NB4 (cell line): ENCODE data around the gene CLEC2B.
A peak's percentile ranks its signal among the peaks of the same experiment; 100 is the strongest.

Experiments used
- DNase-seq: peaks from one replicate; pipeline ENCODE4 v3.0.0; 2010; ENCODE audit warnings: low read depth
- H3K4me3 ChIP-seq: one replicate; pipeline ENCODE4 v1.5.1; 2011; ENCODE audit warnings: mild to moderate bottlenecking, low read depth, low read length, moderate library complexity
- MYC ChIP-seq: IDR thresholded peaks from 2 replicates; pipeline ENCODE4 v1.6.1; 2011; ENCODE audit warnings: low read depth, low read length
- POLR2A ChIP-seq: IDR thresholded peaks from 2 replicates; pipeline ENCODE4 v1.6.1; 2011; ENCODE audit warnings: mild to moderate bottlenecking; ENCODE audit not compliant: insufficient read length; ENCODE audit errors: extremely low read depth
- TF ChIP-seq, protein P1 (sequence below): IDR thresholded peaks from 2 replicates; pipeline ENCODE4 v1.6.1; 2011; ENCODE audit warnings: low read depth, low read length
- TF ChIP-seq, protein P2 (sequence below): IDR thresholded peaks from one replicate; pipeline ENCODE4 v1.5.1; 2012; ENCODE audit warnings: low read depth, low read length

The CLEC2B gene

DNA sequence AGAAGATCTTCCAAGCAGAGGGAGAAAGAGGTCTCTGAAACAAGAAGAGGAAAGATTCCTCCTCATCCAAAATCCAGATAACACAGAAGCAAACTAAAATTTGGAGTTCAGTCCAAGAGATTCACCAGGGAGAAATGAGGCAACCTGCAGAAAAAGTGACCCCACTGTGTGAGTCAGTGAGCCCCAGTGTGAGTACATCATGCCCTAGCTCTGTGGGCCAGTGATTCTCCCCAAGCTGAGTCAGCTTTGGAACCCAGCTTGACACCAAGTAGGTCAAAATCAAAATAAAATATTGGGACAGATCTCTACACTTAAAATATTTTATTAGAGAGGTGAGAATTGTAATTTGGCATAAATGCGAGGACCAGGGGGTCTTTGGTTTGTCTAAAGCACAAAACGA, 17.2 kb downstream of the CLEC2B start:
- TF ChIP-seq, protein P1, sequence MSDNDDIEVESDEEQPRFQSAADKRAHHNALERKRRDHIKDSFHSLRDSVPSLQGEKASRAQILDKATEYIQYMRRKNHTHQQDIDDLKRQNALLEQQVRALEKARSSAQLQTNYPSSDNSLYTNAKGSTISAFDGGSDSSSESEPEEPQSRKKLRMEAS: no peak
- no peak for TF ChIP-seq POLR2A
- TF ChIP-seq, protein P2, sequence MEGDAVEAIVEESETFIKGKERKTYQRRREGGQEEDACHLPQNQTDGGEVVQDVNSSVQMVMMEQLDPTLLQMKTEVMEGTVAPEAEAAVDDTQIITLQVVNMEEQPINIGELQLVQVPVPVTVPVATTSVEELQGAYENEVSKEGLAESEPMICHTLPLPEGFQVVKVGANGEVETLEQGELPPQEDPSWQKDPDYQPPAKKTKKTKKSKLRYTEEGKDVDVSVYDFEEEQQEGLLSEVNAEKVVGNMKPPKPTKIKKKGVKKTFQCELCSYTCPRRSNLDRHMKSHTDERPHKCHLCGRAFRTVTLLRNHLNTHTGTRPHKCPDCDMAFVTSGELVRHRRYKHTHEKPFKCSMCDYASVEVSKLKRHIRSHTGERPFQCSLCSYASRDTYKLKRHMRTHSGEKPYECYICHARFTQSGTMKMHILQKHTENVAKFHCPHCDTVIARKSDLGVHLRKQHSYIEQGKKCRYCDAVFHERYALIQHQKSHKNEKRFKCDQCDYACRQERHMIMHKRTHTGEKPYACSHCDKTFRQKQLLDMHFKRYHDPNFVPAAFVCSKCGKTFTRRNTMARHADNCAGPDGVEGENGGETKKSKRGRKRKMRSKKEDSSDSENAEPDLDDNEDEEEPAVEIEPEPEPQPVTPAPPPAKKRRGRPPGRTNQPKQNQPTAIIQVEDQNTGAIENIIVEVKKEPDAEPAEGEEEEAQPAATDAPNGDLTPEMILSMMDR: no peak
- TF ChIP-seq MYC: no peak
- no peak for DNase-seq
- no peak overlapping the region for H3K4me3 ChIP-seq

DNA sequence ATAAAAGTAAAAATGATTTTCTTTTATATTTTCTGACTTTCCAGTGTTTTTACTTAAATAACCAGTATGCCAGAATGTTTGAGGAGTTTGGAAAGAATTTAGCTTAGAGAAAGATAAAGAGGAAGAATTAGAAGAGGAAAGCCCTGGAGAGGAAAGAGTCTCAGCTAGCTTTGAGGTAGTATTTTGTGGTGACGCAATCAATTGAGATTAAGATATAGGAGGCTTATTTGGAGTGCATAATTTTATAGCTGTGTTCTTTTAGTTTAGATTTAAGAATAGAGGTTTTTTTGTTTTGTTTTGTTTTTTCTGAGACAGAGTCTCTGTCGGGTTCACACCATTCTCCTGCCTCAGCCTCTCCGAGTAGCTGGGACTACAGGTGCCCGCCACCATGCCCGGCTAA, 18.1 kb downstream of the CLEC2B start:
- DNase-seq: peak; percentile 26
- TF ChIP-seq MYC (no peak), POLR2A (no peak)
- TF ChIP-seq, protein P1: no peak
- TF ChIP-seq, protein P2: no peak
- no peak overlapping the region for H3K4me3 ChIP-seq

DNA sequence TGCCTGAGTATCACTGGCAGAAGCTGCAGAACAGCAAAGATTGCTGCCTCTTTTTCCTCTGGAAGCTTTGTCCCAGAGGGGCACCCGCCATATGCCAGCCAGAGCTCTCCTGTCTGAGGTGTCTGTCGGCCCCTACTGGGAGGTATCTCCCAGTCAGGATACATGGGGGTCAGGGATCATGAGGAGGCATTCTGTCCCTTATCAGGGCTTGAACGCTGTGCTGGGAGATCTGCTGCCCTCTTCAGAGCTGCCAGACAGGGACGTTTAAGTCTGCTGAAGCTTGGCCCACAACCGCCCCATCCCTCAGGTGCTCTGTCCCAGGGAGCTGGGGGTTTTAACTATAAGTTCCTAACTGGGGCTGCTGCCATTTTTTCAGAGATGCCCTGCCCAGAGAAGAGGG, 20.3 kb downstream of the CLEC2B start:
- TF ChIP-seq, protein P1: no peak
- TF ChIP-seq POLR2A (no peak), MYC (no peak)
- TF ChIP-seq, protein P2: no peak
- no peak for DNase-seq
- no peak overlapping the region for H3K4me3 ChIP-seq

DNA sequence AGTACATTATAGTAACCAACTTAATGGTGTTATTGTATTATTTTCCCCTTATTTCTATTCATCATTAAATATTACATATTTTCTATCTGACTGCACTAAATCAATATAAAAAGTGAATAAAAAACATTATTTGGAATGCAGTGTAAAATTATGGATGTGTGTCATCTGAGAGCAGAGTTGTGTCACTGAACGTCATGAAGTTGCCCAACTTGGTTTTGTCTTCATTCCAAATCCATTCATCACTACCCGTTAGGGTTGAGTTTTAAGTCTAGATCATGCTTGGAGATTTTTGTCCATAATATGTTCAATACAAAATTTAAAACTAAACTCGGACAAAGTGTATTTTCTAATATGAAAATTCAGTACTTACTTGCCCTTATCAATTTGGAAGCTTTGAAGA, 25.7 kb downstream of the CLEC2B start:
- DNase-seq: no peak
- no peak overlapping the region for H3K4me3 ChIP-seq
- TF ChIP-seq, protein P1: no peak
- TF ChIP-seq, protein P2: no peak
- TF ChIP-seq MYC (no peak), POLR2A (no peak)

DNA sequence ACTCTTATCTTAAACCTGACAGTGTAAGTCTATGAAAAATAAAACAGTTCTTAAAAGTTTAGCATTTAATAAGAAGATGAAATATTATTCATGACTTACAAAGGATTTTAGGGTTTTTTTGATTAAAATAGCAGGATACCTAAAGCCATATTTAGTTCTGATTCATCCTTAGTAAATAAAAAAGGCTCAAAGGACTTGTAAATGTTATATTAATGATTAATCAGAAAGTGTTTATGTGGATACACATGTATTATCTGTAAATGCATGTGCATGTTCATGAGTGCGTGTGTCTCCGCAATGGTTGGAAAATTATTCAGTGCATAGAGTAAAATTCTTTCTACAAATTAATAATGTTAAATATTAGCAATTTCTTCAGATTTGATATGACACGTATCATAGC, 37.4 kb downstream of the CLEC2B start:
- TF ChIP-seq, protein P1: no peak
- no peak for TF ChIP-seq POLR2A
- TF ChIP-seq MYC: no peak
- TF ChIP-seq, protein P2: no peak
- H3K4me3 ChIP-seq: no peak overlapping the region
- DNase-seq: no peak

GRCh38 chr12:9829982-9830381, 39.2 kb downstream of the CLEC2B start:
- TF ChIP-seq POLR2A (no peak), MYC (no peak)
- TF ChIP-seq, protein P2: no peak
- TF ChIP-seq, protein P1: no peak
- DNase-seq: no peak
- H3K4me3 ChIP-seq: no peak overlapping the region
